SK-N-SH (cell line): ENCODE results near the gene LILRB4.

Source experiments
- EZH2phosphoT487 ChIP-seq: fragments of 200-600 bp; sonication (generic); IDR thresholded peaks from 2 replicates; pipeline ENCODE4 v1.6.1; 2017; ENCODE audit warnings: low read depth, mixed run types, mild to moderate bottlenecking, antibody characterized with exemption, moderate library complexity, borderline replicate concordance
- MXI1 ChIP-seq: IDR thresholded peaks from 2 replicates; pipeline ENCODE4 v1.6.1; 2012; ENCODE audit warnings: mild to moderate bottlenecking, low read depth, low read length, improper control_type of control experiment
- NFIC ChIP-seq: IDR thresholded peaks from 2 replicates; pipeline ENCODE4 v1.4.0; 2012; ENCODE audit warnings: borderline replicate concordance
- NRF1 ChIP-seq: IDR thresholded peaks from 2 replicates; pipeline ENCODE4 v1.6.1; 2012; ENCODE audit warnings: low read depth, mild to moderate bottlenecking, low read length
- POLR2AphosphoS5 ChIP-seq: IDR thresholded peaks from 2 replicates; pipeline ENCODE4 v1.6.1; 2012; ENCODE audit warnings: low read depth, low read length
- RAD21 ChIP-seq: IDR thresholded peaks from 2 replicates; pipeline ENCODE4 v1.6.1; 2012; ENCODE audit warnings: mild to moderate bottlenecking, low read length
- REST ChIP-seq: IDR thresholded peaks from 2 replicates; pipeline ENCODE4 v1.6.1; 2012; ENCODE audit warnings: mild to moderate bottlenecking, low read depth, low read length, moderate library complexity
- RXRA ChIP-seq: IDR thresholded peaks from 2 replicates; pipeline ENCODE4 v1.4.0; 2012; ENCODE audit warnings: low read depth, mild to moderate bottlenecking, borderline replicate concordance
- TAF1 ChIP-seq: IDR thresholded peaks from 2 replicates; pipeline ENCODE4 v1.6.1; 2012; ENCODE audit warnings: low read depth, mild to moderate bottlenecking, low read length, moderate library complexity, borderline replicate concordance
- TCF12 ChIP-seq: IDR thresholded peaks from 2 replicates; pipeline ENCODE4 v1.4.0; 2012
- TF ChIP-seq, protein P1 (sequence below): fragments of 200-600 bp; sonication (generic); IDR thresholded peaks from 2 replicates; pipeline ENCODE4 v1.6.1; 2017; ENCODE audit warnings: antibody characterized with exemption, mild to moderate bottlenecking, moderate library complexity
- TF ChIP-seq, protein P2 (sequence below): IDR thresholded peaks from 2 replicates; pipeline ENCODE4 v1.4.0; 2012; ENCODE audit warnings: low read depth

GRCh38 chr19:54622431-54622830 lies 40.4 kb upstream of the LILRB4 start:
- TF ChIP-seq RAD21 (no peak), RXRA (no peak), EZH2phosphoT487 (no peak), REST (no peak), TAF1 (no peak), MXI1 (no peak), NFIC (no peak), TCF12 (no peak), POLR2AphosphoS5 (no peak), NRF1 (no peak)
- TF ChIP-seq, protein P1, sequence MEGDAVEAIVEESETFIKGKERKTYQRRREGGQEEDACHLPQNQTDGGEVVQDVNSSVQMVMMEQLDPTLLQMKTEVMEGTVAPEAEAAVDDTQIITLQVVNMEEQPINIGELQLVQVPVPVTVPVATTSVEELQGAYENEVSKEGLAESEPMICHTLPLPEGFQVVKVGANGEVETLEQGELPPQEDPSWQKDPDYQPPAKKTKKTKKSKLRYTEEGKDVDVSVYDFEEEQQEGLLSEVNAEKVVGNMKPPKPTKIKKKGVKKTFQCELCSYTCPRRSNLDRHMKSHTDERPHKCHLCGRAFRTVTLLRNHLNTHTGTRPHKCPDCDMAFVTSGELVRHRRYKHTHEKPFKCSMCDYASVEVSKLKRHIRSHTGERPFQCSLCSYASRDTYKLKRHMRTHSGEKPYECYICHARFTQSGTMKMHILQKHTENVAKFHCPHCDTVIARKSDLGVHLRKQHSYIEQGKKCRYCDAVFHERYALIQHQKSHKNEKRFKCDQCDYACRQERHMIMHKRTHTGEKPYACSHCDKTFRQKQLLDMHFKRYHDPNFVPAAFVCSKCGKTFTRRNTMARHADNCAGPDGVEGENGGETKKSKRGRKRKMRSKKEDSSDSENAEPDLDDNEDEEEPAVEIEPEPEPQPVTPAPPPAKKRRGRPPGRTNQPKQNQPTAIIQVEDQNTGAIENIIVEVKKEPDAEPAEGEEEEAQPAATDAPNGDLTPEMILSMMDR = no peak
- TF ChIP-seq, protein P2, sequence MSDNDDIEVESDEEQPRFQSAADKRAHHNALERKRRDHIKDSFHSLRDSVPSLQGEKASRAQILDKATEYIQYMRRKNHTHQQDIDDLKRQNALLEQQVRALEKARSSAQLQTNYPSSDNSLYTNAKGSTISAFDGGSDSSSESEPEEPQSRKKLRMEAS = no peak
